IPS-18c (cell line): ENCODE results near the gene ADGRD1.

Experiments used
- H3K4me3 ChIP-seq: 2 replicates; pipeline ENCODE4 v1.7.0; 2013; ENCODE audit warnings: low read depth, mild to moderate bottlenecking, low read length, moderate library complexity; ENCODE audit not compliant: insufficient read depth
- H3K9me3 ChIP-seq: one replicate; pipeline ENCODE4 v1.6.1; 2013; ENCODE audit warnings: mild to moderate bottlenecking, low read length, moderate library complexity; ENCODE audit not compliant: control insufficient read depth, insufficient read depth

ADGRD1 gene

DNA sequence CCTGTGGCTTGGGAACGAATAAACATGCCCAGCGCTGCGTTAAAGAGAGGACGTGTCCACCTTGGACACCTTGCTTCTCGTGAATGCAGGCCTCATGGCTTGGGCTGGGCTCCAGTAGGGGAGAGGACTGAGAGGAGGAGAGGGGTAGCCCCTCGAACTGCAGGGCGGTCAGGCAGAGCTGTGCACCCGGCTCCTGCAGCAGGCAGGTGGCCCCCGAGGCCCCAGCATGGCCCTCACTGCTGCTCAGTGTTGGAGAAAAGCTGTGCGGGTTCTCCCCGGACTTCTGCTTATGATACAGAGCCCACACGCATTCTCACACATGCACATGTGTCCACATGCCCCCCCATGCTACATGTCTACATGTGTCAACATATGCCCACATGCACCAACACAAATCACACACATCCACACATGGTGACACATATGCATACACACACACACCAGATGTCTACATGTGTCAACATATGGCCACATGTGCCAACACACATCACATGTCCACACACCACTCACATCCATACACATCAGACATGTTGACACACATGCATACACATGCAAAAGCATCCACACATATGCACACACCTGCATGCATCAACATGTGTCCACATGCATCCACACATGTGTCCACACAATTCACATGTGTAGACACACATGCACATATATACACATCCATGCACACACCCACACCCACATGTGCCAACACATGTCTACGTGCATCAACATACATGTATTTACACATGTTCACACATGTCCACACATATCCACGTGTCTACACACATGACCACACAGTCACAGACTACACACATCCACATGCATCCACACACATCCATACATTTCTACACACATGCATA, 3.0 kb downstream of the ADGRD1 start:
- Histone ChIP-seq H3K4me3 (no peak overlapping the region), H3K9me3 (no peaks in the 10 kb centered on the region)

- Histone ChIP-seq H3K4me3 (no peak overlapping the region), H3K9me3 (no peaks in the 10 kb centered on the region)
Observed at GRCh38 chr12:130957304-130957621, 3.6 kb downstream of the ADGRD1 start.

DNA sequence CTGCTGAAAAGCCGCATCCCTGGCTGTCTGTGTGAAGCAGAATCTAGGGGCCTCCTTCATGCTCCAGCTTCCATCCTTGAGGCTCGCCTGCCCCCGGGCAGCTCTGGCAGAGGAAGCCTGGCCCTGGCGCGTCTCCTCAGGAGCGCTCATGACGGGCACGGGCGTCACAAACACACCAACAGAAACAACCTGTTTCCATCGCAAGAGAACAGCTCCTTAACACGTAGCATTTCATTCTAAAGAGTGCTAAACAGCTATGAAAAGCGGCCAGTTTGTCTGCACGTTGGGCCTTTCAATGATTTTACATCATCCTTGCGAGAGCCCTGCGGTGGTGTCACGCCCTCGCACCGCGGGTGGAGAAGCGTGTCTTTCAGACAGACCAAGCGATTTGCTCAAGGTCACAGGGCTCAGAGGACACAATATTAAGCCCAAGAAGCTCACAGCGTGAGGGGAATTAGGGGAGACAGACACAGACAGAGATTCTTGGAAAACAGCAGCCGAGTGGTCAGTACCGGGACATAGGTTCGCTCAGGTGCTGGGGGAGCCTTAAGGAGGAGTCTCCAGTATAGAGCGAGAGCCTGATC, 4.9 kb downstream of the ADGRD1 start:
- H3K9me3 ChIP-seq, result no peaks in the 10 kb centered on the region
- H3K4me3 ChIP-seq, result no peak overlapping the region

- Histone ChIP-seq H3K4me3 (no peak overlapping the region), H3K9me3 (no peaks in the 10 kb centered on the region)
Observed at GRCh38 chr12:130959632-130960031, 5.9 kb downstream of the ADGRD1 start.

GRCh38 chr12:130960058-130960457, 6.4 kb downstream of the ADGRD1 start:
- no peaks in the 10 kb centered on the region for H3K9me3 ChIP-seq
- H3K4me3 ChIP-seq, result no peak overlapping the region

DNA sequence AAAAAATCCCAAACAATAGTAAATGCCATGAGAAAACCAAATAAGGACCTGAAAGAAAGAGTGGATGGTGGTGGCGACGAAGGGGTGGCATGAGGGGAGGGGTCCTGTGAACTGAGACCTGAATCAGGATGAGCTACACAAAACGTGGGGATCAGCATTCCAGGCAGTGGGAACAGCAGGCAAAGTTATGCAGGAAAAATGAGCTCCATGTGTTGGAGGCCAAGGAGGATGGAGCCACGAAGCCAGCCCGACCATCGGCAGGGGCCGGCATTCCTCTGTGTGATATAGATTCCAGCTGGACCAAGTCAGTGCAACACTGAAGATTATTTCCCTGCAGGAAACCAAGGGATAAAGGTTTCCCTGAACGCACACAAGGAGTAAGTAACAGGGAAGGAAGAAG, 7.1 kb downstream of the ADGRD1 start:
- H3K9me3 ChIP-seq, result no peaks in the 10 kb centered on the region
- H3K4me3 ChIP-seq, result no peak overlapping the region

- Histone ChIP-seq H3K4me3 (no peak overlapping the region), H3K9me3 (no peaks in the 10 kb centered on the region)
Observed at GRCh38 chr12:130961921-130962451, 8.3 kb downstream of the ADGRD1 start.

GRCh38 chr12:130965214-130965613, 11.5 kb downstream of the ADGRD1 start:
- no peaks in the 10 kb centered on the region for H3K9me3 ChIP-seq
- no peak overlapping the region for H3K4me3 ChIP-seq

GRCh38 chr12:130965668-130966067, 12.0 kb downstream of the ADGRD1 start:
- Histone ChIP-seq H3K9me3 (no peaks in the 10 kb centered on the region), H3K4me3 (no peak overlapping the region)

GRCh38 chr12:130966443-130967030, 12.8 kb downstream of the ADGRD1 start:
- no peak overlapping the region for H3K4me3 ChIP-seq
- H3K9me3 ChIP-seq, result no peaks in the 10 kb centered on the region

- Histone ChIP-seq H3K9me3 (no peaks in the 10 kb centered on the region), H3K4me3 (no peak overlapping the region)
Observed at GRCh38 chr12:130967636-130968035, 13.9 kb downstream of the ADGRD1 start.

DNA sequence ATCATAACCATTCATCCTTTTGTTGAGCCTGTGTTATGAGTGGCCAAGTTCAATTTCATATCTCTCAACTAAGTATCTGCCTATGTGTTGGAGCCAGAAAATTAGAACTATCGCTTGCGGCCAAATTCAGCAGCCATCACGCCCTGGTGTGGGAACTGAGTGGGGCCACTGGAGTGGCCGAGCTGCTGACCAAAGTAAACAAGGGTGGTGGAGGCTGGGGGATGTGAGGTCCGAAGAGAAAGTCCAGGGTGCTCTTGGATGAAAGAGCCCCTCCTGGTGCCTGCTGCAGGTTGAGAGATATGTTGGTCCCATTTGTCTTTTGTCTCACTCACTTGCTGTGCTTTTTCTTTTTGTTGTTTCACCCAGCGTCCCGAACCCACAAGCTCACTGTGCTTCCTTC, 14.9 kb downstream of the ADGRD1 start:
- Histone ChIP-seq H3K9me3 (no peaks in the 10 kb centered on the region), H3K4me3 (no peak overlapping the region)

DNA sequence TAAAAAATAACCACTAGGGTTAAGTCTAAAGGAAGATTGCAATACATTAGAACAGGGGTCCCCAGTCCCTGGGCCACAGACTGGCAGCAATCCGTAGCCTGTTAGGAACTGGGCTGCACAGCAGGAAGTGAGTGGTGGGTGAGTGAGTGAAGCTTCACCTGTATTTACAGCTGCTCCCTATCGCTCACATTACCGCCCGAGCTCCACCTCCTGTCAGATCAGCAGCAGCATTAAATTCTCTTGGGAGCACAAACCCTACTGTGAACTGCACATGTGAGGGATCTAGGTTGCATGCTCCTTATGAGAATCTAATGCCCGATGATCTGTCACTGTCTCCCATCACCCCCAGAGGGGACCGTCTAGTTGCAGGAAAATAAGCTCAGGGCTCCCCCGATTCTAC, 15.5 kb downstream of the ADGRD1 start:
- Histone ChIP-seq H3K4me3 (no peak overlapping the region), H3K9me3 (no peaks in the 10 kb centered on the region)

GRCh38 chr12:130970165-130970907, 16.6 kb downstream of the ADGRD1 start:
- no peaks in the 10 kb centered on the region for H3K9me3 ChIP-seq
- H3K4me3 ChIP-seq, result no peak overlapping the region

GRCh38 chr12:130970908-130971233, 17.2 kb downstream of the ADGRD1 start:
- Histone ChIP-seq H3K4me3 (no peak overlapping the region), H3K9me3 (no peaks in the 10 kb centered on the region)

DNA sequence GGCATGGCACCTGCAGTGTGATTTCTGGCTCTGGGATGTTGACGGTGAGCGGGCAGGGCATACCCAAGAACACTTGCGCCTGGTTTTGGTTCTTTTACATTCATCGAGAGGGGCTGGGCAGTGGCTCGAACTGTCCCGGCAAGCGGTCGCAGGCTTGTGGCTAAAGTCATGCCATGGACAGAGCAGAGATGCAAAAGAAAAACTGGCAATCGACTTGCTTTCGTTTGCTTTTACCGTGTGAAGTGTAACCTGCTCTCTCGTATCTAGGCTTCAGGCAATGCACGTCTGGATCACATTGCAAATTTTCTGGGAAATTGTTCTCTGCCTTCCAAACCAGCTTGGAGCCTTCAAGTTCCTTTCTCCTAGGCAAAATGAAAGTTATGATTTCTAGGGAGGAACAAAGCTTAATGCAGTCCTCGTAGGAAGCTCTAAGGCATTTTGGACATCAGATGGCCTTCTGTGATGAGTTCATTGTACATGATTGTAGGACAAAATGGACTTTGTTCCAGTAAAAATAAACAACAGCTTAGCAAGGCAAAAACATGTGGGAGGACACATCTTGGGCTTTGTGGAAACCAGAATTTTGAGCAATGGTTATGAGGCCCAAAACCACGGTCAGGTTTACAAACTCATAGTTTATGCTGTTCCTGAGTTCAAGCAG, 18.3 kb downstream of the ADGRD1 start:
- Histone ChIP-seq H3K9me3 (no peaks in the 10 kb centered on the region), H3K4me3 (no peak overlapping the region)

DNA sequence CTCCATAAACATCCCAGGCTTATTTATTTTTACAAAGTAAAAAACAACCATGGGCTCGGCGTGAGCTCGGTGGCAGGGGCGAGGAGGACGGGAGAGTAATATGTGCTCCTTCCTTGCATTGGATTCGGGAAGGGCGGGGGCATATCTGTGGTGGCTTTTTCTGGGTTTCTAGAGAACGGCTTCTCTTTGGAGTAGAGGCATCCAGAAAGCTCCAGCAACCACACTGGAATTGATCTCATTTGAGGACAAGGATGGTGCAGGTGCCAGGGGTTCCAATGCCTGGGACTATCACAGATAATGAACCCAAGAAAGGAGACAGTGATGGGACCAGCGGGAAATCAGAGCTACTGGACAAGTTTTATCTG, 18.9 kb downstream of the ADGRD1 start:
- Histone ChIP-seq H3K4me3 (no peak overlapping the region), H3K9me3 (no peaks in the 10 kb centered on the region)
